ENCODE results near the gene ZFC3H1. TPM values are rescaled to one million over a fixed set of nuclear protein-coding genes. Genes with fewer than 3 reads are reported as not detected.

The ZFC3H1 gene
- total and polyA plus RNA-seq, 9 of the 15 experiments (the other 6 are each of a cell fraction or from before 2014, with no cell fraction given) = 14.8 to 80.5 (median 22.1) TPM

GRCh38 chr12:71671816-71672215 is 8.2 kb upstream of the ZFC3H1 start (continued):
- TF ChIP-seq MGA (IDR thresholded peaks at IDR 0.05) = no peak
- no peak for TF ChIP-seq RBM14 (IDR thresholded peaks at IDR 0.05; ENCODE audit: borderline replicate concordance, insufficient read depth, low read depth, low read length)
- TF ChIP-seq ZNF41 (CRISPR knock-in tag; conservative IDR thresholded peaks at IDR 0.05) = no peak
- no peak for TF ChIP-seq KLF13 (tag; IDR thresholded peaks at IDR 0.05; ENCODE audit: borderline replicate concordance, low read depth)
- no peak for TF ChIP-seq RAD51 (IDR thresholded peaks at IDR 0.05; ENCODE audit: borderline replicate concordance, low read depth)
- TF ChIP-seq ZBTB2 (IDR thresholded peaks at IDR 0.05) = no peak
- no peak for TF ChIP-seq STAT6 (CRISPR knock-in tag; IDR thresholded peaks at IDR 0.05)
- TF ChIP-seq ZBTB43 (CRISPR knock-in tag; IDR thresholded peaks at IDR 0.05) = no peak
- 0 out of 2 replicates have a peak, but pooled peaks have one; percentile 21 for TF ChIP-seq MTA1 (IDR thresholded peaks at IDR 0.05; ENCODE audit: borderline replicate concordance)
- TF ChIP-seq CREBBP (IDR thresholded peaks at IDR 0.05; ENCODE audit: low read depth, low read length) = no peak
- no peak for TF ChIP-seq SNIP1 (IDR thresholded peaks at IDR 0.05; ENCODE audit: low read depth)
- peak; percentile 86 for TF ChIP-seq DPF2 (IDR thresholded peaks at IDR 0.05)

Measured in K562 (cell line).